GM20000 (cell line): ENCODE data around the gene TNFRSF19.

Source experiments
- DNase-seq: peaks from one replicate; pipeline ENCODE4 v3.0.0; 2012; ENCODE audit warnings: low spot score
- TF ChIP-seq, protein P1 (sequence below): IDR thresholded peaks from 2 replicates; pipeline ENCODE4 v1.5.1; 2012; ENCODE audit warnings: mild to moderate bottlenecking, control low read depth; ENCODE audit errors: extremely low read depth, missing control alignments

Gene TNFRSF19

DNA sequence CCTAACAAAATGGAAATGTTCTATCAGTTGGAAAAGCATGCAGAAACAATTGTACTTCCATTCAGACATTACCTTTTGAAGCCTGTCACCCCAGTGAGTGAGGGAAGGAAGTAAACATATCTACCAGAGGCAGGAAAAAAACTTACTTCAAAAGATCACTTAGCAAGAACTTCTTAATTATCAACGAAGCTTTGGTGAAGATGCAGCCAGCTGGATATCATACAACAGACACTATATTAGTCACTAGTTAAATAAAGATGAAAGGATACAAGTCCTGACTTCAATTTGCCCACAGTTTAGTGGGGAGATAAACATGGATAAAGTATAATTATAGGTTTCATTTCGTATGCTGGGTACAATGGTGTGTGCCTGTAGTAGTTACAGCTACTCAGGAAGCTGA lies 148.8 kb downstream of the TNFRSF19 start:
- DNase-seq = no peak
- TF ChIP-seq, protein P1, sequence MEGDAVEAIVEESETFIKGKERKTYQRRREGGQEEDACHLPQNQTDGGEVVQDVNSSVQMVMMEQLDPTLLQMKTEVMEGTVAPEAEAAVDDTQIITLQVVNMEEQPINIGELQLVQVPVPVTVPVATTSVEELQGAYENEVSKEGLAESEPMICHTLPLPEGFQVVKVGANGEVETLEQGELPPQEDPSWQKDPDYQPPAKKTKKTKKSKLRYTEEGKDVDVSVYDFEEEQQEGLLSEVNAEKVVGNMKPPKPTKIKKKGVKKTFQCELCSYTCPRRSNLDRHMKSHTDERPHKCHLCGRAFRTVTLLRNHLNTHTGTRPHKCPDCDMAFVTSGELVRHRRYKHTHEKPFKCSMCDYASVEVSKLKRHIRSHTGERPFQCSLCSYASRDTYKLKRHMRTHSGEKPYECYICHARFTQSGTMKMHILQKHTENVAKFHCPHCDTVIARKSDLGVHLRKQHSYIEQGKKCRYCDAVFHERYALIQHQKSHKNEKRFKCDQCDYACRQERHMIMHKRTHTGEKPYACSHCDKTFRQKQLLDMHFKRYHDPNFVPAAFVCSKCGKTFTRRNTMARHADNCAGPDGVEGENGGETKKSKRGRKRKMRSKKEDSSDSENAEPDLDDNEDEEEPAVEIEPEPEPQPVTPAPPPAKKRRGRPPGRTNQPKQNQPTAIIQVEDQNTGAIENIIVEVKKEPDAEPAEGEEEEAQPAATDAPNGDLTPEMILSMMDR = no peak

DNA sequence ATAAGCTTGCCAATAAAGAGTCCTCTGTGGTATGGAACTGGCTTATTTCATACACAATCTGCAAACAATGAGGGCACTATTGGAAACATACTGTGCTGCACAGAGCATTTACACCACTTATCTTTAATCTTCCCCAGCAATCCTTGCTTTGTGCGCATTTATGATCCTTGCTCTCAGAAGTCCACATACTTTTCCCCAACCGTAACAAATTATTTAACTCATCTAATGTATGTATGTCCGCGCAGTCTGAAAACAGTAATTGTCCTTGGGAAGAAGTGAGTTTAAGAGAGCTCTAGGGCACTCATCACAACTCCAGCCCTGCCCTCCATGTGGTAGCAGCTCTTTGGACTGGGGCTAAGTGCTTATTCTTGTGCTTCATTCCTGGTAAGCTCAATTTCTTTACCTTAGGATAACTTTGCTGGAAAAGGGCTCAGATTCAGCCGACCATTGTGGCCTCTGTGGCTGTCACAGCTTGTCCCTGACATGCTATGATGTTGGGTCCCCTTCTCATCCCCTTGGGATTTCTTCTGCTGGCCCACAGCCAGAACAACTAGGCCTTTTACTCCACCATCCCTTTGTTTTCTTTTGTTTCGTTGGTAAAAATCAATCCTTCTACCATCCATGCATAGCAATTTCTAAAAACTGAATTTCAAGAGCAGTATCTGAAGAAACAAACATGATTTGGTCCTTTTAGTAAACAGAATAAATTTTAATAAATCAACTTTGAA lies 152.7 kb downstream of the TNFRSF19 start:
- DNase-seq = no peak
- TF ChIP-seq, protein P1 = no peak

DNA sequence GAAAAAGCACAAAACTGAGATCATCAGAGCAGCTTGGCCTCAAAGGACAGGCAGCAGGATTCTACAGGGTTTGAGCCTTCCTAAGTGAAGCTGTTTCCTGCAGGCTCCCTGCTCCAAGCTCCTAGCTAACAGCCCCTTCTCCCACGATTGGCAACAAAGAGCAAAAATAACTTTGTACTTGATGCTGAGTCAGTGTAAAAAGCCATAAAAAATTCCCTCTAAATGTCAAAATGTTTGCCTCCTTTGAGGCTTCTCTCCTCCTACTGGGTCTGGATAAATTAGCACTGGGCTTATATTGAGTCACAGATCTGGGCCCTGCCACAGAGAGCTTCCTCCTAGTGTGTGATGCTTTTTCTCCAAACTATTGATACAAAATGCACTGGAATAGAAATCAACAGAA lies 153.3 kb downstream of the TNFRSF19 start:
- no peak for DNase-seq
- TF ChIP-seq, protein P1 = no peak

DNA sequence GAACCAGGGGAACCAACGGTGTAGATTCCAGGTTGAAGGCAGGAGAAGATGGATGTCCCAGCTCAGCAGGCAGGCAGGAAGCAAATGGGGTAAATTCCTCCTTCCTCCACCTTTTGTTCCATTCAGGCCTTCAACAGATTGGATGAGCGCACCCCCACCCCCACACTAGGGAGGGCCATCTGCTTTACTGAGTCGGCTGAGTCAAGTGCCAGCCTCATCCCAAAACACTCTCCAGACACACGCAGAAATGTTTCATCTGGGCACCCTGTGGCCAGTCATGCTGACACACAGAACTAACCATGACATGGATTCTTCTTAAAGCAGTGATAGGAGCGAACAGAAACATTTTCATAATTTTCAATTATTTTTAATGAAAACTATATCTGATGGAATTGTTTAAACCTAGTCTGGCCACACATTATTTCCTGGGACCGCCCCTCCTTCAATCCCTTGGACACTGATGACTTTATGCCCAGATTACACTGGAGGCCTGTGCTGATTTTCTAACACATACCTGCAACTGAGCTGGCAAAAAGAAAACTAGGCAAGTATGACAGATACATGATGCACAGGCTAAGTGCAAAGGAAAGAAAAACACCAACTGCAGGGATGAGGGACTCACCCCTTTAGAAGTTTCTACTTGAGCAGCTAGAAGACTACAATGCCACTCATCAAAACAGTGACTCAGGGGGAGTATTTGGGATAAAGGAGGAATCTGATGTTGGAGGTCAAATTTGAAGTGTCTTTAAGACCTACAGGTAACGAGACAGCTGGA lies 154.2 kb downstream of the TNFRSF19 start:
- DNase-seq = no peak
- TF ChIP-seq, protein P1 = no peak
